SU-DHL-6 (cell line): ENCODE measurements around the gene GNG7.
"Not testable (repeated sequence)": the region's sequence is repeated elsewhere in the genome, so short reads cannot be mapped to it uniquely, and the experiment has no call there.

ENCODE experiments used
- CTCF ChIP-seq: fragments of 200-600 bp; sonication (generic); IDR thresholded peaks from one replicate; pipeline ENCODE4 v1.5.1; 2017; ENCODE audit warnings: antibody characterized with exemption, mild to moderate bottlenecking, low read length, moderate library complexity; ENCODE audit not compliant: insufficient read depth, poor library complexity, severe bottlenecking
- EZH2phosphoT487 ChIP-seq: fragments of 200-600 bp; sonication (generic), shearing (Covaris generic); conservative IDR thresholded peaks from 2 replicates; pipeline ENCODE4 v1.6.1; 2018; ENCODE audit warnings: mild to moderate bottlenecking, antibody characterized with exemption, low read length, moderate library complexity, mixed read lengths

GRCh38 chr19:2529942-2530341 is 172.6 kb downstream of the GNG7 start:
- not testable (repeated sequence) for TF ChIP-seq CTCF, EZH2phosphoT487
